Superior temporal gyrus (tissue), 1 donor: Measurements from ENCODE around the gene C16orf46.
A peak's percentile ranks its signal among the peaks of the same experiment; 100 is the strongest.
"Not testable (repeated sequence)": the region's sequence is repeated elsewhere in the genome, so short reads cannot be mapped to it uniquely, and the experiment has no call there.

Experiments
- DNase-seq: peaks from one replicate; pipeline ENCODE4 v3.0.0-alpha.2; 2016; ENCODE audit errors: extremely low spot score

The C16orf46 gene, protein sequence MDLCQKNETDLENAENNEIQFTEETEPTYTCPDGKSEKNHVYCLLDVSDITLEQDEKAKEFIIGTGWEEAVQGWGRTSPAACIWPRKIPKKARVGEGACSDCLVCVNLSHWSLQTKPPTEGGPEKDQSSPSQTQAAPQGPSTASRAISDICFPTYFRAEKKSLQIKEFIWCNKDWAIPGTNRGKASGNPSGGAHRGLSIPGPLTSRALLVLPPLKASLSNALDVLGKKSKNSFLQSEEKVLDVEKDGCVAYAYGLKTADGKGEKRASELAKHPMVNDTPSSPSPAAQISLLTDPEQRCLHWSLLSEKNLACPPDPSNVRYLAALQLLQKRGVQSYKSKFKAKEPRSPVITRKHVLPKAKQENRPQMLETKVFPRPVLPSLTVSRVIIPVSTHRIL

GRCh38 chr16:81077076-81077940 lies at the start of gene C16orf46:
TSS of gene C16orf46 (minus strand) at chr16:81077238. CDS start at chr16:81063955, 13,283 bp downstream.
- DNase-seq, result peak; percentile 98

DNA sequence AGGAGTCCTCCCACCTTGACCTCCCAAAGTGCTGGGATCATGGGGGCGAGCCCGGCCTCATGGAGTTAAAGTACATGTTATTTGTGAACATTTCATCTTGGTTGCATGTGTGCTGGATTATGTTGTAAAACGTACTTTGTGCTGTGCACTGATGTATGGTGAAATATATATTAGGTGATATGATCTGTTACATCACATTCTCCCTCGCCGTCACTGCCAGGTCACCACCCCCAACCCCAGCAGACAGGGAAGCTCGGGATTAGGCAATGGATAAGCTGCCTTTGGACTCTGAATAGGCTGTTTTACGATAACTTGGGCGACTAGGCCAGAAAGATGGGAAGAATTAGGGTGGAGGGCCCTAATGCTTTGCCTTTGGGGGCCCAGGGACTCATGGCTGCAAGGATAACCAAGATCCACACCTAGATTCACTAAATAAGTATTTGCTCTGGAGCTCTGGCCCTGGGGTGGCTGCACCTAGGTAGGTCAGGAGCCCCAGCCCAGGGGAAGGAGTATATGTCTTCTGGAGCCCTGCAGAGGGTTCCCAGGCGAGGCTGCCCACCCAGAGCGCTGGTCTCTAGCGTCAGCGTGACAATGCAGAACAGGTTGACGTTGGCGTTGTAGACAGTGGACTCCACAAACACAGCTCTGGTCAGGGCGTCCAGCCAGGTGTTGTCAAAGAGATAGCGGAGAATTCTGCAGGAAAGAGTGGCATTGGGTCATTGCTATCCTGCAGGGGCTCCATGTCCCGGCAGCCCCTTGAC lies 46.2 kb upstream of the C16orf46 start:
- DNase-seq, result no peak

GRCh38 chr16:81121474-81121990 lies 44.5 kb upstream of the C16orf46 start:
- DNase-seq, result no peak

DNA sequence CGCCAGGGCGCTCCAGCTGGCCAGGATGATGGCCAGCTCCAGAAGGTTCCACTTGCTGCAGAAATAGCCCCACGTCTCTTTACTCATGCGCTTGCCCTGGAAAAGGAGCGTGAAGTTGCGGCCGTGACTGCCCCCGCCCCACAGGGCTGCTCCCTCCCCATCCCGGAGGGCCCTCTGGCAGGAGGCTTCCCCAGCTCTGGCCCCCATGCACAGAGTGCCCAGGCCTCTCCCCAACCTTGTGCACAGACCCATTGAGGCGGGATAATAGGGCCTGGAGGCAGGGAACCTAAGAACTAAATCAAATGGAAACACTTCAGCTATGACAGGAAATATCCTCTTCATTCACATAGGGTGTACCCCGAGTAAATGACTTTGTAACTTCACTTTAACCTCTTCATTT lies 40.4 kb upstream of the C16orf46 start:
- no peak for DNase-seq

GRCh38 chr16:81116285-81116684 lies 39.2 kb upstream of the C16orf46 start:
- DNase-seq, result no peak

DNA sequence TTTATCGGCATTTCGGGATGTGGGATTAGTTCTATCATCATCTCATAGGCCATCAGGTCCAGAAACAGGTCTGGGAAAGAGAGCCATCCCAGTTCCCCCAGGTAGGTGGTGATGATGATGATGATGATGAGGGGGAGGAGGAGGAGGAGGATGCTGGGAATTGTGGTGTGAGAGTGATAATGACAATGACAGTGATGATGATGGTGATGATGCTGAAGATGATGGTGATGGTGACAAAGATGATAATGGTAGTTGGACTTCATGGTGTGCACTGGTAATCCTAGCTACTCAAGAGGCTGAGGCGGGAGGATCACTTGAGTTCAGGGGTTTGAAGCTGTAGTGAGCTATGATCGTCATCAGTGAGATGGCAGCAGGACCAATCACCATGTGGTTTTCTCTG lies 35.4 kb upstream of the C16orf46 start:
- DNase-seq, result no peak

DNA sequence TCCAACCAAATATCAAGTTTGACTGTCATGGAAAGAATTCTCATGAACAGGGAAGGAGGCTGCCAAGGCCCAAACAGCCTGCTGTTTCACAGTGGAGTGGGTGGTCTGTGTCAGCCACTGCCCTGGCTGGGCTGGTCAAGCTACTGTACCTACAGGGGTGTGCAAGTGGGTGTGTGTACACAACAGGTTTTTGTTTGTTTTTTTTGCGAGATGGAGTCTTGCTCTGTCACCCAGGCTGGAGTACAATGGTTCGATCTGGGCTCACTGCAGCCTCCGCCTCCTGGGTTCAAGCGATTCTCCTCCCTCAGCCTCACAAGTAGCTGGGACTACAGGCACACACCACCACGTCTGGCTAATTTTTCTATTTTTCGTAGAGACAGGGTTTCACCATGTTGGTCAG lies 32.2 kb upstream of the C16orf46 start:
- DNase-seq, result not testable (repeated sequence)

DNA sequence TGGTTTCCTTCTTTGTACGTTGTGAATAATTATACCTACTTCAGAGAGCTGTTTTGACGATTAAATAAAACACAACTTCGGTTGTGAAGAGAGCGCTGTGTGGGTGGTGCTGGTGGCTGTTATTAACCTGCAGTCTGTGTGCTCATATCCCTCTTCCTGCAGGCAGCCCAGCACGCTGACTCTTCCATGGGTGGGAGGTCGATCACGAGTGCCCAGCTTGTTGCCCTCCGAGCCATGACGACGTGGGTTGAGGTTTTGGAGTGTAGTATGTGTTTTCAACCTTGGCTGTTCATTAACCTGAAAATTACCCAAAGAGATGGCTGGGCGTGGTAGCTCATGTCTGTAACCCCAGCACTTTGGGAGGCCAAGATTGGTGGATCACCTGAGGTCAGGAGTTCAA lies 30.5 kb upstream of the C16orf46 start:
- no peak for DNase-seq

DNA sequence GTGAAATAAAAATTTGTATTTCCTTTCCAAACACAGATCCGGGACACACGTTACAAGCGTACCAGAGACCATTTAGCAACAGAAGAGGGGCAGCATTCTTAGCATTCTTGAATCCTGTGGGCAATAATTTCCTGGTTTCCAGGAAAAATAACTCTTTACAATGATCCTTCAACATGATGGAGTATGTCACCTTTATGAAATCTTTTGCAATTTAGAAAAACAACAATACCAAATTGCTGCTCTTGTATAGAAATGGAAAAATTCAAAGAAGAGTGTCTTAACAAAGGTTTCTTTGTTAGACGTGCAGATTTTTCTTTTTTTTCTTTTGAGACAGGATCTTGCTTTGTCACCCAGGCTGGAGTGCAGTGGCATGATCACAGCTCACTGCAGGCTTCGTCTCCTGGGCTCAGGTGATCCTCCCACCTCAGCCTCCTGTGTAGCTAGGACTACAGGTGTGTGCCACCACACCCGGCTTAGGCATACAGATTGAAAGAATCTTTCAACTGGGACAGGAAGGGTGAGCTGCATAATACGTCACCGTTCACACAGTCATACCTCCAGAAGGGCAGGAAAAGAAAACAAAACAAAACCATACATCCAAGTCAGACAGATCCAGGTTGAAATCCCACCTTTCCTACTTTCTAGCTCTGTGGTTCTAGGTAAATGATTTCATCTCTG lies 29.9 kb upstream of the C16orf46 start:
- DNase-seq, result peak; percentile 24

GRCh38 chr16:81105946-81106345 lies 28.9 kb upstream of the C16orf46 start:
- DNase-seq, result no peak

- DNase-seq, result no peak
These were observed 24.7 kb upstream of the C16orf46 start for GRCh38 chr16:81101702-81102101.

GRCh38 chr16:81099958-81100357 lies 22.9 kb upstream of the C16orf46 start:
- no peak for DNase-seq

DNA sequence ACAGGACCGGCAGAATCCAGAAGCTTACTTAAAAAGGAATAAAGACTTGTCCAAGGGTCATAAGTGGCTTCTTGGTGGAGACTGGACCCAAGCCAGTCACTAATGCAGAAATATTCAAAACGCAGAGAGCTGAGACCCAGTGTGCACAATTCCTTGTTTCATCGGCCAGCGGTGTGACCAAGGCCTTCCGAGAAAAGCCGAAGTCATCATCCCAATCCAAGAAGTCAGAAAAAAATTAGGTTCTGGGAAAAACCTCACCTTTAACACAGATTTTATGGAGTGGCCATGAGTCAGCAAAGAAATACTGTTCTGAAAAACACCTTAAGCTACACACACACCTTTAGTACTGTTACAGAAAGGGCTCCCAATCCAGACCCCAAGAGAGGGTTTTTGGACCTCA lies 20.2 kb upstream of the C16orf46 start:
- no peak for DNase-seq

DNA sequence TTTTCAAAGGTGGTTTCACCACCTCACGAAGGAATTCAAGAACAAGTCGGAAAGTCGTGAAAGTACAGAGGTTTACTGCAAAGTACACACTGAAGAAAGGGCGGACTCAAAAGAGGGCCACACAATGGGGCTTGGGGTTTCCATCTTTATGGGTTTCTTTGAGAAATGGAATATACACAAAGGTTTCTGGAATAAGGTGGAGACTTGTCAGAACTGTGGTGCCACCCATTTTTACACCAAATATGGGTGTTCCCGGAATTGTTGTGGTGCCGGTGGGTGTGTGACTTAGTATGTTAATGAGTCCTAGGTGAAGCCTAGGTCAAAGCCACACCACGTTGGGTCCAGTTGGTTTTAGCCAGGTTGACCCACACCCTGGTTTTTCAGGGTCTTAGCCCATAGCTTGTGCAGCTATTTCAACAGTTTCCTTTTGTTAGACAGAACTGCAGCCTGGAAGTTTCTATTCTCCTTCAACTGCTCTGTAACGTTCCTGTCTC lies 19.7 kb upstream of the C16orf46 start:
- DNase-seq, result no peak

GRCh38 chr16:81095953-81096714 lies 19.1 kb upstream of the C16orf46 start, which contains the start of gene GCSH:
TSS of gene GCSH (minus strand) at chr16:81096395. CDS start at chr16:81096278, 117 bp downstream.
- peak; percentile 98 for DNase-seq

DNA sequence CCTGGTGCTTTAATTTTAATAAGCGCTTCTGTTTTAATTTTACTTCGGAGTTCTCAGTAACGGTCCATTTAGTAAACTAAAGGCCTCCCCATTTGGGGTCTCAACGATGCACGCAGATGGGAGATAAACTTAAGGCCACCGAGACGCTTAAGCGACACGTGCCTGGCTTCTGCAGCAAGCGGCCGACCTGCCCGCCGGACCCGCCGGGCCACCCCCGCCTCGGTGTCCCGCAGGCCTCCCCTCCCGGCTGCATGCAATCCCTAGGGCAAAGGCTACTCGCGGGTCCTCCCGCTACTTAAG lies 18.6 kb upstream of the C16orf46 start:
- no peak for DNase-seq

GRCh38 chr16:81094771-81095251 lies 17.8 kb upstream of the C16orf46 start:
- DNase-seq, result no peak

GRCh38 chr16:81088836-81089235 lies 11.8 kb upstream of the C16orf46 start:
- no peak for DNase-seq

DNA sequence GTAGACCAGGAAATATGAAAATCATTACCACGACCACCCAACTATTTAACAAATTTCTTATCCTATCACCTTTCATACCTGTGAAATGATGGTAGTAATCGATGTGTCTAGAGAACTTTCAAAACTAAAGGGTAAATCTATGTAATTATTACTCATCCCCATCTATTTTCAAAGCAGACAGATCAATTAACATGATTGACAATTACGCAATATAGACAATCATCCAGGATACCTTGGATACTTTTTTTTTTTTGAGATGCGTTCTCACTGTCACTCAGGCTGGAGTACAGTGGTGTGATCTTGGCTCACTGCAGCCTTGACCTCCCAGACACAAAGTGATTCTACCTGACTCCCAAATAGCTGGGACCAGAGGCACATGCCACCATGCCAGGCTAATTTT lies 4.0 kb upstream of the C16orf46 start:
- no peak for DNase-seq

- no peak for DNase-seq
These were observed 3.2 kb upstream of the C16orf46 start for GRCh38 chr16:81080233-81080632.
